Left cardiac atrium (tissue), 4 donors: Measurements from ENCODE around the gene ESRRA. TPM values are rescaled to one million over a fixed set of nuclear protein-coding genes. Genes with fewer than 3 reads are reported as not detected.
A peak's percentile ranks its signal among the peaks of the same experiment; 100 is the strongest.

Source experiments
- ATAC-seq, 2 donors: fragments of 200-7000 bp; cut with Tn5 transposase; one replicate each; pipeline ENCODE4 v1.9.1; 2020; ENCODE audit warnings: mild to moderate bottlenecking in 2 of 2, moderate library complexity in 2 of 2
- DNase-seq: peaks from one replicate; pipeline ENCODE4 v3.0.0-alpha.2; 2020
- intact Hi-C, 2 donors: fragments of 100-400 bp; cut with DNase I; formaldehyde crosslinking; loops; one replicate each; pipeline versions ENCODE4 v1.14.1 to v1.15.1; 2022 to 2023
- total RNA-seq, 2 donors: library from RNA; stranded (reverse); fragmentation: NEBNext Ultra II Directional; extraction: Animal tissue kit (Norgen Biotek cat#: 25700); gene quantifications; one replicate each; pipeline ENCODE4 v1.2.1, GENCODE V29; 2021
- donor health status: DM: no; HTN: yes; CAD: no.
- donor health status: DM: no; HTN: yes; CAD: no; lungs with severe emphysema.
- donor health status: DM: yes; HTN: yes; CAD: no.
- donor health status: Dilated cardiomyopathy.

Gene ESRRA
- total RNA-seq, 2 donors from 2014 or later, result 147 to 150 TPM

GRCh38 chr11:64268893-64269539, 36.3 kb upstream of the ESRRA start:
- ATAC-seq (peak; percentile 16 to 18), DNase-seq (peak; percentile 81)
- intact Hi-C loops, result no loop called here

- ATAC-seq (peak; percentile 85 to 89), DNase-seq (peak; percentile 98)
- intact Hi-C loops, result loop anchor here in 1 of 2 donors (1.0 kb wide), 1 partner anchor 16 kb away; the partner anchor contains the start of gene GPR137
Observed at GRCh38 chr11:64269540-64270220, 35.6 kb upstream of the ESRRA start.

GRCh38 chr11:64275031-64275800, 30.1 kb upstream of the ESRRA start:
- ATAC-seq (no peak), DNase-seq (no peak)
- intact Hi-C loops, result no loop called here

GRCh38 chr11:64275841-64276240, 29.5 kb upstream of the ESRRA start:
- DNase-seq, result no peak
- no peak for ATAC-seq
- intact Hi-C loops, result no loop called here

GRCh38 chr11:64276653-64277431, 28.5 kb upstream of the ESRRA start:
- ATAC-seq, result peak in 1 of 2 donors; percentile 23
- intact Hi-C loops, result no loop called here
- no peak for DNase-seq

- ATAC-seq, result no peak
- DNase-seq, result no peak
- intact Hi-C loops, result no loop called here
Observed at GRCh38 chr11:64278576-64279190, 26.6 kb upstream of the ESRRA start.

- ATAC-seq, result no peak
- DNase-seq, result no peak
- intact Hi-C loops, result no loop called here
Observed at GRCh38 chr11:64281957-64282770, 23.2 kb upstream of the ESRRA start.

- ATAC-seq, result no peak
- DNase-seq, result no peak
- intact Hi-C loops, result no loop called here
Observed at GRCh38 chr11:64283092-64283491, 22.2 kb upstream of the ESRRA start.

- ATAC-seq, result peak; percentile 92 to 94
- intact Hi-C loops, result no loop called here
Observed at GRCh38 chr11:64284048-64284961, 21.0 kb upstream of the ESRRA start, which contains the start of gene BAD. BAD (minus strand) TSS chr11:64284665; CDS start chr11:64284368, 297 bp downstream.

GRCh38 chr11:64284962-64285884, 20.1 kb upstream of the ESRRA start, which contains the start of gene GPR137:
GPR137 (plus strand) TSS chr11:64285848; CDS start chr11:64286525, 677 bp downstream.
- DNase-seq, result peak; percentile 89
- peak; percentile 80 to 83 for ATAC-seq
- intact Hi-C loops, result loop anchor here in 1 of 2 donors (1.0 kb wide), 1 partner anchor 15 kb away; no protein-coding TSS in a partner anchor

More at GRCh38 chr11:64284048-64284961, 21.0 kb upstream of the ESRRA start, which contains the start of gene BAD:
- peak; percentile 96 for DNase-seq

GRCh38 chr11:64285885-64286800, 19.2 kb upstream of the ESRRA start:
- DNase-seq, result no peak
- intact Hi-C loops, result loop anchor here in 1 of 2 donors (1.0 kb wide), 1 partner anchor 16 kb away; no protein-coding TSS in a partner anchor
- peak in 1 of 2 donors; percentile 0 for ATAC-seq

- intact Hi-C loops, result no loop called here
- no peak for ATAC-seq
- no peak for DNase-seq
Observed at GRCh38 chr11:64286801-64287159, 18.5 kb upstream of the ESRRA start.

- DNase-seq (no peak), ATAC-seq (no peak)
- intact Hi-C loops, result no loop called here
Observed at GRCh38 chr11:64287676-64288352, 17.5 kb upstream of the ESRRA start.

GRCh38 chr11:64288353-64288750, 17.0 kb upstream of the ESRRA start:
- intact Hi-C loops, result no loop called here
- ATAC-seq, result no peak
- no peak for DNase-seq
